Adipocyte (in vitro differentiated cells): ENCODE results near the gene BCAS1.

Source experiments
- DNase-seq: peaks from one replicate; pipeline ENCODE4 v3.0.0-alpha.2; 2015; ENCODE audit warnings: low read depth
- H3K27me3 ChIP-seq: replicated peaks from 2 replicates; pipeline ENCODE4 v1.7.0; 2013; ENCODE audit warnings: mild to moderate bottlenecking, low read length, moderate library complexity; ENCODE audit not compliant: control insufficient read depth, insufficient read depth
- H3K36me3 ChIP-seq: 2 replicates; pipeline ENCODE4 v1.7.0; 2013; ENCODE audit warnings: low read length, mild to moderate bottlenecking, moderate library complexity; ENCODE audit not compliant: control insufficient read depth, insufficient read depth, severe bottlenecking
- H3K4me1 ChIP-seq: 2 replicates; pipeline ENCODE4 v1.7.0; 2013; ENCODE audit warnings: mild to moderate bottlenecking, low read length, moderate library complexity; ENCODE audit not compliant: control insufficient read depth, insufficient read depth
- H3K4me3 ChIP-seq: 2 replicates; pipeline ENCODE4 v1.7.0; 2013; ENCODE audit warnings: mild to moderate bottlenecking, low read length, moderate library complexity
- H3K9ac ChIP-seq: 2 replicates; pipeline ENCODE4 v1.7.0; 2013; ENCODE audit warnings: mild to moderate bottlenecking, low read length, moderate library complexity
- H3K9me3 ChIP-seq: 2 replicates; pipeline ENCODE4 v1.7.0; 2013; ENCODE audit warnings: mild to moderate bottlenecking, low read length, moderate library complexity; ENCODE audit not compliant: control insufficient read depth

BCAS1 gene

DNA sequence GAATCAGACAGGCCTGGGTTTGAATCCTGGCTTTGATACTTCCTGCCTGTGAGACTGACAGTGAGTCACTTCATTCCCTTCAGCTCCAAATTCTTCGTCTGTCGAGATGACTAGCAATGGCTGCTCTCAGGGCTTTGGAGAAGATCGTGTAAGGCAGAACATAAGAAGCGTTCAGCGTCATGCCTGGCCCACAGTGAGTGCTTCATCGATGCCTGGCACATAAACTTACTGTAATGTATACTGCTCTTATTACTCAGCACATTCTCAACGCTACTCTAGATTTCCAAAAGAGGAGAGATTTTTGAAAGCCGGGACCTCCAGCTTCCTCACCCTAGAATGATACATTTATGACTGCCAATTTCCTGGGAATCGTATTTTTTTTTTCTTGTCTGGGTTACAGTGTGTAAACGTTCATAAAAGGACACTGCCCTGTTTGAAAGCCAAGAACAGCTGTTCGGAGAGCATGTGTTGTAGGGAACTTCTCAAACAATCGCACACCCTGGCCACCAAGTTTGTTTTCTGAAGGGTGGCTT is 16.2 kb upstream of the BCAS1 start:
- H3K36me3 ChIP-seq: no peaks in the 10 kb centered on the region
- no peaks in the 10 kb centered on the region for H3K9me3 ChIP-seq
- DNase-seq: no peak
- H3K4me1 ChIP-seq: peaks cover 27% of the 10 kb centered on the region
- peak overlapping the region; percentile 51 for H3K9ac ChIP-seq
- H3K27me3 ChIP-seq: peaks cover 3% of the 10 kb centered on the region
- peak overlapping the region; percentile 55 for H3K4me3 ChIP-seq

GRCh38 chr20:54085910-54086309 is 15.5 kb upstream of the BCAS1 start:
- no peak overlapping the region for H3K9ac ChIP-seq
- peaks cover 3% of the 10 kb centered on the region for H3K27me3 ChIP-seq
- no peaks in the 10 kb centered on the region for H3K36me3 ChIP-seq
- H3K4me3 ChIP-seq: no peak overlapping the region
- peaks cover 27% of the 10 kb centered on the region for H3K4me1 ChIP-seq
- no peak for DNase-seq
- no peaks in the 10 kb centered on the region for H3K9me3 ChIP-seq

DNA sequence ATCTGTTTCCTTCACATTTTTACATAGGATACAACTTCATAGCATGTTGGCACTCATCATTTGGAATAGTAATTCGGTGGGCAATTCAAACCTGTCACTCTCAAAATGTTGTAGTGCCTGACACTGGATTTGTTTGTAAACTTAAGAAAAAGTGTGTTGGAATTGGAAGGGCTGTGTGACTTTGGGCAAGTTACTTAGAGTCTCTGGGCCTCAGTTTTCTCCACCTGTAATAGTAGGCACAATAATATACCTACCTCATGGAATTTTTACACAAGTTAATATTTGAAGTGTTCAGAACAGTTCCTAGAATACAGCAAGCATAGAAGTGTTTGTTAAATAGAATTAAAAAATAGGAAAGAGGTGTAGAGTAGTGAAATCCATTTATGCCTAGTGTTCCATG is 15.0 kb upstream of the BCAS1 start:
- no peak for DNase-seq
- no peaks in the 10 kb centered on the region for H3K9me3 ChIP-seq
- no peak overlapping the region for H3K9ac ChIP-seq
- no peaks in the 10 kb centered on the region for H3K27me3 ChIP-seq
- no peaks in the 10 kb centered on the region for H3K36me3 ChIP-seq
- H3K4me1 ChIP-seq: peaks cover 27% of the 10 kb centered on the region
- H3K4me3 ChIP-seq: no peak overlapping the region

GRCh38 chr20:54084727-54085388 is 14.5 kb upstream of the BCAS1 start:
- no peak overlapping the region for H3K9ac ChIP-seq
- peaks cover 27% of the 10 kb centered on the region for H3K4me1 ChIP-seq
- no peaks in the 10 kb centered on the region for H3K36me3 ChIP-seq
- no peak overlapping the region for H3K4me3 ChIP-seq
- H3K27me3 ChIP-seq: no peaks in the 10 kb centered on the region
- H3K9me3 ChIP-seq: no peaks in the 10 kb centered on the region
- peak; percentile 6 for DNase-seq

DNA sequence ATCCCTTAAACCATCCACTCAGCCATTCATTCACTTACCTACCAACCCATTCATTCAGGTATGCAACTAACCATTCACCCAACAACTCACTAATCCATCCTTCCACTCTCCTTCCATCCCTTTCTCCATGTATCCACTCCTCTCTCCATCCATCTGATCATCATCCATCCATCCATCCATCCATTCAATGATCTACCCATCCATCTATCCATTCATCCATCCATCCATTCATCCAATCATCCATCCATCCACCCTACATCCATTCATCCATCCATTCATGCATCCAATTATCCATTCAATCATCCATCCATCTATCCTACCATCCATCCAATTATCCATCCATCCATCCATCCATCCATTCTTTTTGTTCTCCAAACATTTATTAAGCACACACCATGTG is 13.8 kb upstream of the BCAS1 start:
- Histone ChIP-seq H3K4me1 (peaks cover 27% of the 10 kb centered on the region), H3K36me3 (no peaks in the 10 kb centered on the region), H3K27me3 (no peaks in the 10 kb centered on the region), H3K4me3 (no peak overlapping the region), H3K9me3 (no peaks in the 10 kb centered on the region), H3K9ac (no peak overlapping the region)
- no peak for DNase-seq

GRCh38 chr20:54083459-54083858 is 13.1 kb upstream of the BCAS1 start:
- peaks cover 27% of the 10 kb centered on the region for H3K4me1 ChIP-seq
- no peaks in the 10 kb centered on the region for H3K9me3 ChIP-seq
- H3K36me3 ChIP-seq: no peaks in the 10 kb centered on the region

DNA sequence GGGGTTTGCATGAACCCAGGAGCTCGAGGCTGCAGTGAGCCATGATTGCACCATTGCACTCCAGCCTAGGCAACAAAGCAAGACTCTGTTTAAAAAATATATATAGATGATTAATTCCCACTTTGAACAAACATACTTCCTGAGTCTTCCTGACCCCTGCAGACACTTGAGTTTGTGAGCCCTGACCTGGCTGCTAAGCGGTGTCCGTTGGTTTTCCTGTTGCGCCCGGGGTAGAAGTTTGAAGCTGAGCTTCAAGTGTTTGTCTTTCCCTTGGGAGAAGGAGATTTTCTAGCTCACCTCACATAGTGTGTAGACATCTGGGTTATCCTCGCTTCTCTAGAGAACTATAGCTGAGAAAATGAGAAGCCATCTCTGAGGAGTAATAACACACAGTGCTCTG is 11.7 kb upstream of the BCAS1 start:
- no peaks in the 10 kb centered on the region for H3K27me3 ChIP-seq
- DNase-seq: no peak
- no peaks in the 10 kb centered on the region for H3K9me3 ChIP-seq
- H3K36me3 ChIP-seq: no peaks in the 10 kb centered on the region
- no peak overlapping the region for H3K9ac ChIP-seq
- H3K4me1 ChIP-seq: peaks cover 26% of the 10 kb centered on the region
- H3K4me3 ChIP-seq: no peak overlapping the region

More at GRCh38 chr20:54083459-54083858, 13.1 kb upstream of the BCAS1 start:
- Histone ChIP-seq H3K9ac (no peak overlapping the region), H3K27me3 (no peaks in the 10 kb centered on the region), H3K4me3 (no peak overlapping the region)
- DNase-seq: no peak

- peaks cover 1% of the 10 kb centered on the region for H3K4me1 ChIP-seq
- no peaks in the 10 kb centered on the region for H3K9me3 ChIP-seq
- DNase-seq: no peak
- H3K9ac ChIP-seq: no peak overlapping the region
- H3K27me3 ChIP-seq: no peaks in the 10 kb centered on the region
- no peaks in the 10 kb centered on the region for H3K36me3 ChIP-seq
- no peak overlapping the region for H3K4me3 ChIP-seq
These were observed 9.3 kb upstream of the BCAS1 start for GRCh38 chr20:54079652-54080051.

DNA sequence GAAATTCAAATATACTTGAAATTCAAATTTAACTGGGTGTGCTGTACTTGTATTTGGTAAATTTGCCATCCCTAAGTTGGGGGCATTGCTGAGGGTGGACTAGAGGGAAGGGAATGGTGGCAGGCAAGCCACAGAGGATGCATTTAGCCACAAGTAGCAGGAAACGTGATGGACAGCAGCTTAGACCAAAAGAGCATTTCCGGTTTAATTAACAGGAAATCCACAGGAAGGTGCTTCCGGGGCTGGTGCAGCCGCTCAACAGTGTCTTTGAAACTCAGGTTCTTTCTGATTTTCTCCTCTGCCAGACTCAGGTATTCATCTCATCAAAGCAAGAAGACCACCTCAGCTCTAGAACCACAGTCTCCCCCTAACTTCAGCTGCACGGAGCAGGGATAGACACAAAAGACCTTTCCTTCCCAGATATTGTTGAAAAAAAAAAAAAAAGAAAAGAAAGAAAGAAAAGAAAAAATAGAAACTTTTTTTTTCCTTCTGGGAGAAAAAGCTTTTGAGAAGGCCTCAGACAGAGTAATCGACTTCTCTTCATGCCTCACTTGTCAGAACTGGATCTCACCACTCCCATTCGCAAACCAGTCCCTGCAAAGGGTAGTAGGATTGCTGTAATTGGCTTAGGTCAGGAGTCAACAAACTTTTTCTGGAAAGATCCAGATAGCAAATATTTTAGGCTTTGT is 8.0 kb upstream of the BCAS1 start:
- no peaks in the 10 kb centered on the region for H3K4me1 ChIP-seq
- H3K36me3 ChIP-seq: no peaks in the 10 kb centered on the region
- no peaks in the 10 kb centered on the region for H3K9me3 ChIP-seq
- DNase-seq: no peak
- H3K4me3 ChIP-seq: no peak overlapping the region
- no peaks in the 10 kb centered on the region for H3K27me3 ChIP-seq
- no peak overlapping the region for H3K9ac ChIP-seq

DNA sequence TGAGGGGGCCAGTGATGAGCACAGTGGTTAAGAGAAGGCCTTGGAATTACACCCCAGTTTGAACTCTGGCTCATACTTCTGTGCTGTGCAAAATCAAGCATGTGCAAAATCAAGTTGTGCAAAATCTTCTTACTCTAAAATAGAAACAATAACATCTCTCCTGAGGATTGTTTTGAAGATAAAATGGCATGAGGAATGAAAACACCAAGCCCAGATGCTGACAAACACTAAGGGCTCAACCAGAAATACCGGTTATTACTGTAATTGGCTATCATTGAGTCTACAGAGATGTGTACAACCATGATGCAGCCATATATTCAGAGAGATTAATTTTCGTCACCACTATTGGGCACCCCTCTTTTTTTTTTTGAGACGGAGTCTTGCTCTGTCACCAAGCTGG is 5.9 kb upstream of the BCAS1 start:
- Histone ChIP-seq H3K36me3 (no peaks in the 10 kb centered on the region), H3K4me1 (no peaks in the 10 kb centered on the region), H3K9ac (no peak overlapping the region), H3K9me3 (no peaks in the 10 kb centered on the region), H3K27me3 (no peaks in the 10 kb centered on the region), H3K4me3 (no peak overlapping the region)
- no peak for DNase-seq

- H3K9ac ChIP-seq: no peak overlapping the region
- DNase-seq: no peak
- no peak overlapping the region for H3K4me3 ChIP-seq
- no peaks in the 10 kb centered on the region for H3K36me3 ChIP-seq
- H3K9me3 ChIP-seq: no peaks in the 10 kb centered on the region
- no peaks in the 10 kb centered on the region for H3K27me3 ChIP-seq
- no peaks in the 10 kb centered on the region for H3K4me1 ChIP-seq
These were observed 4.9 kb upstream of the BCAS1 start for GRCh38 chr20:54075322-54075721.
